Right lobe of liver (tissue), 6 donors: ENCODE measurements around the gene C13orf46. TPM values are rescaled to one million over a fixed set of nuclear protein-coding genes. Genes with fewer than 3 reads are reported as not detected.
A peak's percentile ranks its signal among the peaks of the same experiment; 100 is the strongest.

Source experiments
- ATAC-seq, 4 donors: fragments of 200-7000 bp; cut with Tn5 transposase; one replicate each; pipeline ENCODE4 v1.9.1; 2020; ENCODE audit warnings: mild to moderate bottlenecking in 4 of 4, moderate library complexity in 4 of 4
- DNase-seq, 3 donors: peaks; one replicate each; pipeline ENCODE4 v3.0.0-alpha.2; 2020
- H3K27ac ChIP-seq, 3 donors: fragments of 200-600 bp; one replicate each; pipeline ENCODE4 v1.8.0; 2022
- H3K27me3 ChIP-seq, 2 donors: fragments of 200-600 bp; one replicate each; pipeline ENCODE4 v1.8.0; 2022
- H3K36me3 ChIP-seq, 4 donors: fragments of 200-600 bp; sonication (generic) in 1 of 4; one replicate each; pipeline versions ENCODE4 v1.5.1 to v1.8.0; 2017 to 2022; ENCODE audit warnings: control low read depth in 1 of 4
- H3K4me1 ChIP-seq, 4 donors: fragments of 200-600 bp; sonication (generic) in 1 of 4; one replicate each; pipeline versions ENCODE4 v1.5.1 to v1.8.0; 2017 to 2022; ENCODE audit warnings: control low read depth in 1 of 4
- H3K4me3 ChIP-seq, 3 donors: fragments of 200-600 bp; one replicate each; pipeline ENCODE4 v1.8.0; 2022
- H3K9me3 ChIP-seq, 4 donors: fragments of 200-600 bp; sonication (generic) in 1 of 4; one replicate each; pipeline versions ENCODE4 v1.5.1 to v1.8.0; 2017 to 2022; ENCODE audit warnings: control low read depth in 1 of 4
- CTCF ChIP-seq, 4 donors: fragments of 200-600 bp in 3 of 4; fragments of 450-650 bp in 1 of 4; IDR thresholded peaks; one replicate each; pipeline versions ENCODE4 v1.5.1 to v1.8.0; 2016 to 2022; ENCODE audit warnings: antibody characterized with exemption in 4 of 4, mild to moderate bottlenecking in 2 of 4
- POLR2A ChIP-seq: fragments of 450-650 bp; IDR thresholded peaks from one replicate; pipeline ENCODE4 v1.6.1; 2017; ENCODE audit warnings: antibody characterized with exemption, mild to moderate bottlenecking
- WGBS: methylation state at CpG from one replicate; pipeline ENCODE4 v1.1.6; 2018; ENCODE audit warnings: low coverage, low lambda C conversion rate; ENCODE audit not compliant: insufficient coverage; ENCODE audit errors: missing lambda C conversion rate; 5-methylcytosine and 5-hydroxymethylcytosine counted together
- intact Hi-C, 2 donors: fragments of 100-400 bp; cut with DNase I; formaldehyde crosslinking; loops; one replicate each; pipeline versions ENCODE4 v1.11.2 to v1.14.1; 2022
- total RNA-seq, 6 experiments: library from RNA; depleted of rRNA in 2 of 6; stranded (reverse); fragments of >200 nt in 2 of 6; fragmentation: NEBNext Ultra II Directional in 3 of 6; extraction: Animal tissue kit (Norgen Biotek cat#: 25700) in 3 of 6; gene quantifications; one replicate each; pipeline versions ENCODE4 v1.1.0 to v1.2.4, GENCODE V29; 2016 to 2023
- donor health status: DM: no; HTN: yes; CAD: no.
- donor health status: DM: no; HTN: no; CAD: no.
- donor health status: DM: no; HTN: no; CAD: no.
- donor health status: DM: no; HTN: yes; CAD: no.
- donor health status: DM: no; HTN: yes; CAD: no.

The C13orf46 gene
- total RNA-seq, 6 experiments from 2014 or later: 0.04 to 1.1 (median 0.60) TPM

- TF ChIP-seq CTCF (IDR thresholded peaks at IDR 0.05) (no peak), POLR2A (no peak)
- Histone ChIP-seq H3K4me1 (no peaks in the 10 kb centered on the region), H3K36me3 (no peaks in the 10 kb centered on the region), H3K27ac (no peak overlapping the region), H3K27me3 (no peaks in the 10 kb centered on the region), H3K9me3 (no peaks in the 10 kb centered on the region), H3K4me3 (no peak overlapping the region)
- ATAC-seq (peak in 3 of 4 donors; percentile 14 to 20 (median 16)), DNase-seq (peak in 2 of 3 donors; percentile 22 to 39)
- intact Hi-C loops: no loop called here
- 93% methylated on average over 5 of the region's 15 CpGs for WGBS
These were observed 31.4 kb upstream of the C13orf46 start for GRCh38 chr13:114005206-114005724.

GRCh38 chr13:114004420-114005205 lies 30.7 kb upstream of the C13orf46 start:
- Histone ChIP-seq H3K9me3 (no peaks in the 10 kb centered on the region), H3K27me3 (no peaks in the 10 kb centered on the region), H3K4me3 (no peak overlapping the region), H3K36me3 (no peaks in the 10 kb centered on the region), H3K27ac (no peak overlapping the region), H3K4me1 (no peaks in the 10 kb centered on the region)
- 66% methylated on average over 19 of the region's 41 CpGs for WGBS
- peak in 1 of 3 donors; percentile 46 for DNase-seq
- peak in 2 of 4 donors; percentile 28 to 42 for ATAC-seq
- intact Hi-C loops: no loop called here
- TF ChIP-seq POLR2A: no peak
- no peak for TF ChIP-seq CTCF (IDR thresholded peaks at IDR 0.05)

GRCh38 chr13:114002771-114003321 lies 29.0 kb upstream of the C13orf46 start:
- WGBS: 85% methylated on average over 4 of the region's 24 CpGs
- no peaks in the 10 kb centered on the region for H3K9me3 ChIP-seq
- no peak overlapping the region for H3K27ac ChIP-seq
- H3K4me3 ChIP-seq: no peak overlapping the region
- H3K36me3 ChIP-seq: no peaks in the 10 kb centered on the region
- no peak for TF ChIP-seq CTCF (IDR thresholded peaks at IDR 0.05)
- ATAC-seq (no peak), DNase-seq (peak in 2 of 3 donors; percentile 14 to 39)
- no peaks in the 10 kb centered on the region for H3K4me1 ChIP-seq
- intact Hi-C loops: no loop called here
- no peaks in the 10 kb centered on the region for H3K27me3 ChIP-seq

GRCh38 chr13:114002009-114002544 lies 28.2 kb upstream of the C13orf46 start:
- Histone ChIP-seq H3K4me3 (no peak overlapping the region), H3K4me1 (no peaks in the 10 kb centered on the region), H3K36me3 (no peaks in the 10 kb centered on the region), H3K27me3 (no peaks in the 10 kb centered on the region), H3K27ac (no peak overlapping the region), H3K9me3 (no peaks in the 10 kb centered on the region)
- DNase-seq (peak in 2 of 3 donors; percentile 8 to 36), ATAC-seq (no peak)
- TF ChIP-seq CTCF (IDR thresholded peaks at IDR 0.05) (no peak), POLR2A (no peak)
- 90% methylated on average over 22 of the region's 27 CpGs for WGBS
- intact Hi-C loops: no loop called here
